Measurements from ENCODE around the gene SIGLEC5. TPM values are rescaled to one million over a fixed set of nuclear protein-coding genes. Genes with fewer than 3 reads are reported as not detected.

SIGLEC5 gene
- total RNA-seq, 1 donor from 2014 or later, result not detected

Other genes starting within 250 kb of the SIGLEC5 start
- gene LIM2, start 242.4 kb downstream of the SIGLEC5 start, total RNA-seq, result not detected in 2 replicates
- not detected in 2 replicates for gene C19orf84, start 239.8 kb downstream of the SIGLEC5 start, total RNA-seq
- not detected in 2 replicates for gene SIGLEC10, start 212.8 kb downstream of the SIGLEC5 start, total RNA-seq
- not detected in 2 replicates for gene SIGLEC8, start 171.9 kb downstream of the SIGLEC5 start, total RNA-seq
- not detected in 2 replicates for gene CEACAM18, start 151.9 kb downstream of the SIGLEC5 start, total RNA-seq
- gene SIGLEC12, start 128.6 kb downstream of the SIGLEC5 start, total RNA-seq, result not detected in 2 replicates
- gene SIGLEC6, start 98.7 kb downstream of the SIGLEC5 start, total RNA-seq, result not detected in 2 replicates
- gene ZNF175, start 59.1 kb downstream of the SIGLEC5 start, total RNA-seq, result 14.3 and 15.1 TPM in 2 replicates
- gene SIGLEC14, start 16.4 kb upstream of the SIGLEC5 start, total RNA-seq, result not detected in 2 replicates
- gene SPACA6, start 62.9 kb upstream of the SIGLEC5 start, total RNA-seq, result 51.0 and 62.5 TPM in 2 replicates
- not detected in 2 replicates for gene HAS1, start 93.6 kb upstream of the SIGLEC5 start, total RNA-seq
- gene FPR1, start 121.5 kb upstream of the SIGLEC5 start, total RNA-seq, result not detected in 2 replicates
- not detected in 2 replicates for gene FPR2, start 130.8 kb upstream of the SIGLEC5 start, total RNA-seq
- gene FPR3, start 164.8 kb upstream of the SIGLEC5 start, total RNA-seq, result not detected in 2 replicates